Keratinocyte (primary cell): ENCODE data around the gene CYP2S1. TPM values are rescaled to one million over a fixed set of nuclear protein-coding genes. Genes with fewer than 3 reads are reported as not detected.

ENCODE experiments used
- DNase-seq: peaks from one replicate; pipeline ENCODE4 v3.0.0-alpha.2; 2011; ENCODE audit warnings: low read depth, missing footprints, low spot score
- FAIRE-seq: peaks from 2 replicates; lab custom pipeline; 2011; peaks lifted over from hg19 to GRCh38; lab: Jason Lieb, UNC
- H2AFZ ChIP-seq: 2 replicates; pipeline ENCODE4 v1.6.0; 2012; ENCODE audit warnings: low read length, control low read depth, inconsistent platforms; ENCODE audit not compliant: control insufficient read depth
- H3K27ac ChIP-seq: 2 replicates; pipeline ENCODE4 v1.5.1; 2011; ENCODE audit warnings: low read length; ENCODE audit not compliant: control insufficient read depth, insufficient read depth
- H3K27me3 ChIP-seq: 3 replicates; pipeline ENCODE4 v1.6.0; 2011; ENCODE audit warnings: low read length; ENCODE audit not compliant: control insufficient read depth, insufficient read depth; ENCODE audit errors: extremely low read depth
- H3K36me3 ChIP-seq, 2 experiments: 2 replicates in 1 of 2; 3 replicates in 1 of 2; pipeline ENCODE4 v1.5.1; 2011; ENCODE audit warnings: low read length in 2 of 2, mild to moderate bottlenecking in 1 of 2; ENCODE audit not compliant: control insufficient read depth in 2 of 2, insufficient read depth in 2 of 2; ENCODE audit errors: extremely low read depth in 1 of 2
- H3K4me1 ChIP-seq: 3 replicates; pipeline ENCODE4 v1.5.1; 2011; ENCODE audit warnings: low read length; ENCODE audit not compliant: control insufficient read depth, insufficient read depth; ENCODE audit errors: extremely low read depth
- H3K4me2 ChIP-seq: 3 replicates; pipeline ENCODE4 v1.6.0; 2011; ENCODE audit warnings: low read depth, low read length; ENCODE audit not compliant: control insufficient read depth, insufficient read depth; ENCODE audit errors: extremely low read depth
- H3K4me3 ChIP-seq, 3 experiments: fragments of 200-600 bp in 1 of 3; sonication (generic) in 1 of 3; 2 replicates in 2 of 3; 3 replicates in 1 of 3; pipeline ENCODE4 v1.5.1; 2011 to 2016; ENCODE audit warnings: low read length in 3 of 3, mild to moderate bottlenecking in 3 of 3, control low read depth in 2 of 3, inconsistent platforms in 1 of 3, low read depth in 1 of 3, mixed read lengths in 1 of 3, mixed run types in 1 of 3, moderate library complexity in 1 of 3; ENCODE audit not compliant: control insufficient read depth in 2 of 3, insufficient read depth in 2 of 3; ENCODE audit errors: extremely low read depth in 1 of 3
- H3K79me2 ChIP-seq: 2 replicates; pipeline ENCODE4 v1.6.0; 2012; ENCODE audit warnings: low read length; ENCODE audit not compliant: control insufficient read depth, insufficient read depth
- H3K9ac ChIP-seq: 3 replicates; pipeline ENCODE4 v1.6.0; 2011; ENCODE audit warnings: low read length; ENCODE audit not compliant: control insufficient read depth, insufficient read depth; ENCODE audit errors: extremely low read depth
- H3K9me1 ChIP-seq: 3 replicates; pipeline ENCODE4 v1.6.0; 2011; ENCODE audit warnings: low read length; ENCODE audit not compliant: control insufficient read depth, insufficient read depth; ENCODE audit errors: extremely low read depth
- H3K9me3 ChIP-seq: 2 replicates; pipeline ENCODE4 v1.5.1; 2012; ENCODE audit warnings: low read depth, low read length; ENCODE audit not compliant: control insufficient read depth
- H4K20me1 ChIP-seq: 3 replicates; pipeline ENCODE4 v1.6.0; 2011; ENCODE audit warnings: low read length; ENCODE audit not compliant: control insufficient read depth, insufficient read depth; ENCODE audit errors: extremely low read depth
- CTCF ChIP-seq, 3 experiments: IDR thresholded peaks in 1 of 3; conservative IDR thresholded peaks in 1 of 3; optimal IDR thresholded peaks in 1 of 3; 2 replicates in 2 of 3; 3 replicates in 1 of 3; pipeline versions ENCODE3 to v1.5.1; 2011; ENCODE audit warnings: low read length in 3 of 3, mild to moderate bottlenecking in 3 of 3, moderate library complexity in 2 of 3, control low read depth in 1 of 3, inconsistent platforms in 1 of 3; ENCODE audit not compliant: insufficient read depth in 2 of 3; ENCODE audit errors: extremely low read depth in 1 of 3
- EZH2 ChIP-seq: IDR thresholded peaks from one replicate; pipeline ENCODE4 v1.6.1; 2012; ENCODE audit warnings: inconsistent platforms, mild to moderate bottlenecking, low read length, moderate library complexity
- dilution Hi-C: fragments of 300-500 bp; cut with MboI; formaldehyde crosslinking; loops from one replicate; pipeline ENCODE4 v1.7.0; 2020; ENCODE audit warnings: low sequenced_read_pairs; ENCODE audit not compliant: extremely low pct_ligation_motif_present
- polyA plus RNA-seq, 5 experiments: library from polyadenylated mRNA; depleted of rRNA in 3 of 5; stranded (reverse) in 3 of 5; stranded (forward) in 1 of 5; unstranded in 1 of 5; fragments of >200 nt; gene quantifications; 1 replicate in 1 of 5; 2 replicates in 3 of 5; 3 replicates in 1 of 5; pipeline versions ENCODE4 v1.2.1 to v1.2.3, GENCODE V29; 2011 to 2012; ENCODE audit warnings: missing spikeins in 2 of 5, low read depth in 1 of 5, low replicate concordance in 1 of 5

CYP2S1 gene
- polyA plus RNA-seq, 1 donor (not counting 4 experiments of a cell fraction or from before 2014, with no cell fraction given), result 4.9 TPM

- FAIRE-seq, result no peak
- Histone ChIP-seq H3K9me3 (no peaks in the 10 kb centered on the region), H3K27ac (no peak overlapping the region), H3K4me3 (no peak overlapping the region), H3K4me2 (no peak overlapping the region), H3K27me3 (no peaks in the 10 kb centered on the region), H2AFZ (no peak overlapping the region), H3K4me1 (no peaks in the 10 kb centered on the region), H3K79me2 (no peaks in the 10 kb centered on the region), H3K36me3 (peaks cover 12 to 16% of the 10 kb centered on the region in 2 experiments), H4K20me1 (no peaks in the 10 kb centered on the region), H3K9ac (no peak overlapping the region), H3K9me1 (no peaks in the 10 kb centered on the region)
- no peak for DNase-seq
- dilution Hi-C loops, result no loop called here
- TF ChIP-seq EZH2 (no peak), CTCF (optimal IDR thresholded peaks at IDR 0.05 in 1 of 3, IDR thresholded peaks at IDR 0.05 in 1 of 3, conservative IDR thresholded peaks at IDR 0.05 in 1 of 3; ENCODE audit: extremely low read depth in 1 of 3, insufficient read depth in 2 of 3, low read length in 3 of 3) (no peak)
These were observed 13.4 kb downstream of the CYP2S1 start for GRCh38 chr19:41206456-41206855.

GRCh38 chr19:41206926-41207750 is 14.1 kb downstream of the CYP2S1 start:
- Histone ChIP-seq H3K9ac (no peak overlapping the region), H2AFZ (no peak overlapping the region), H3K4me2 (no peak overlapping the region), H3K36me3 (peaks cover 12 to 16% of the 10 kb centered on the region in 2 experiments), H4K20me1 (no peaks in the 10 kb centered on the region), H3K27ac (no peak overlapping the region), H3K79me2 (no peaks in the 10 kb centered on the region), H3K4me1 (no peaks in the 10 kb centered on the region), H3K9me3 (no peaks in the 10 kb centered on the region), H3K4me3 (no peak overlapping the region), H3K9me1 (no peaks in the 10 kb centered on the region), H3K27me3 (no peaks in the 10 kb centered on the region)
- dilution Hi-C loops, result no loop called here
- DNase-seq (no peak), FAIRE-seq (no peak)
- TF ChIP-seq CTCF (optimal IDR thresholded peaks at IDR 0.05 in 1 of 3, IDR thresholded peaks at IDR 0.05 in 1 of 3, conservative IDR thresholded peaks at IDR 0.05 in 1 of 3; ENCODE audit: extremely low read depth in 1 of 3, insufficient read depth in 2 of 3, low read length in 3 of 3) (no peak), EZH2 (no peak)
